ENCODE data around the gene KLF13.

Gene KLF13

GRCh38 chr15:31405200-31405920, 78.7 kb downstream of the KLF13 start:
- peak; percentile 25 for DNase-seq

GRCh38 chr15:31407376-31407775, 80.7 kb downstream of the KLF13 start:
- DNase-seq, result no peak

- no peak for DNase-seq
Observed at GRCh38 chr15:31407851-31408250, 81.2 kb downstream of the KLF13 start.

GRCh38 chr15:31408724-31409123, 82.1 kb downstream of the KLF13 start:
- no peak for DNase-seq

- DNase-seq, result no peak
Observed at GRCh38 chr15:31409171-31409570, 82.5 kb downstream of the KLF13 start.

- DNase-seq, result no peak
Observed at GRCh38 chr15:31412824-31413223, 86.2 kb downstream of the KLF13 start.

GRCh38 chr15:31415201-31415600, 88.6 kb downstream of the KLF13 start:
- DNase-seq, result no peak

GRCh38 chr15:31419820-31420219, 93.2 kb downstream of the KLF13 start:
- DNase-seq, result no peak

- DNase-seq, result no peak
Observed at GRCh38 chr15:31427411-31427810, 100.8 kb downstream of the KLF13 start.
